HepG2 (cell line): ENCODE measurements around the gene STXBP5L. TPM values are rescaled to one million over a fixed set of nuclear protein-coding genes. Genes with fewer than 3 reads are reported as not detected.

Source experiments
- KDM5A ChIP-seq: fragments of 200-600 bp; sonication (generic); IDR thresholded peaks from 2 replicates; pipeline ENCODE4 v1.7.0; 2018; ENCODE audit warnings: antibody characterized with exemption, mild to moderate bottlenecking, low read length, borderline replicate concordance
- NFE2 ChIP-seq: sonication (generic); formaldehyde crosslinking; IDR thresholded peaks from 2 replicates; pipeline ENCODE4 v1.4.0; 2020; ENCODE audit warnings: missing genetic modification reagents
- ZNF724P ChIP-seq: sonication (generic); formaldehyde crosslinking; IDR thresholded peaks from 2 replicates; pipeline ENCODE4 v1.8.0; 2022; ENCODE audit warnings: missing genetic modification reagents, borderline replicate concordance
- ZNF766 ChIP-seq: sonication (generic); formaldehyde crosslinking; IDR thresholded peaks from 2 replicates; pipeline ENCODE4 v1.5.0; 2020; ENCODE audit warnings: missing genetic modification reagents, borderline replicate concordance
- polyA plus RNA-seq, 8 experiments: library from polyadenylated mRNA; depleted of rRNA in 3 of 8; stranded (reverse) in 7 of 8; unstranded in 1 of 8; fragments of >200 nt; fragmentation: Illumina TruSeq in 4 of 8; extraction: Trizol in 4 of 8; gene quantifications; 2 replicates each; pipeline versions ENCODE4 v1.2.1 to v1.2.3, GENCODE V29; 2011 to 2016; ENCODE audit warnings: low read depth in 4 of 8, missing spikeins in 1 of 8, mixed read lengths in 1 of 8; ENCODE audit not compliant: insufficient read depth in 1 of 8
- total RNA-seq, 5 experiments: library from RNA; depleted of rRNA; stranded (reverse); fragments of >200 nt; fragmentation: Illumina TruSeq; extraction: Trizol; gene quantifications; 2 replicates each; pipeline ENCODE4 v1.2.3, GENCODE V29; 2016; ENCODE audit warnings: low read depth in 1 of 5
- TF ChIP-seq, protein P1 (sequence below), 2 experiments: sonication (generic) in 1 of 2; formaldehyde crosslinking in 1 of 2; IDR thresholded peaks; 2 replicates each; pipeline versions ENCODE4 v1.4.0 to v1.6.1; 2018 to 2020; ENCODE audit warnings: missing genetic modification reagents in 2 of 2, borderline replicate concordance in 1 of 2, low read depth in 1 of 2, mild to moderate bottlenecking in 1 of 2, missing biosample characterization in 1 of 2
- TF ChIP-seq, protein P2 (sequence below): sonication (generic); formaldehyde crosslinking; IDR thresholded peaks from 2 replicates; pipeline ENCODE4 v1.4.0; 2020; ENCODE audit warnings: missing genetic modification reagents, borderline replicate concordance
- TF ChIP-seq, protein P3 (sequence below): sonication (generic); formaldehyde crosslinking; IDR thresholded peaks from 2 replicates; pipeline ENCODE4 v1.8.1; 2023; ENCODE audit warnings: mild to moderate bottlenecking, moderate library complexity, missing genetic modification reagents
- TF ChIP-seq, protein P4 (sequence below): sonication (generic); formaldehyde crosslinking; IDR thresholded peaks from 2 replicates; pipeline ENCODE4 v1.5.0; 2020; ENCODE audit warnings: missing genetic modification reagents

STXBP5L gene
- total and polyA plus RNA-seq, 2 of the 13 experiments (the other 11 are each of a cell fraction or from before 2014, with no cell fraction given) = not detected

DNA sequence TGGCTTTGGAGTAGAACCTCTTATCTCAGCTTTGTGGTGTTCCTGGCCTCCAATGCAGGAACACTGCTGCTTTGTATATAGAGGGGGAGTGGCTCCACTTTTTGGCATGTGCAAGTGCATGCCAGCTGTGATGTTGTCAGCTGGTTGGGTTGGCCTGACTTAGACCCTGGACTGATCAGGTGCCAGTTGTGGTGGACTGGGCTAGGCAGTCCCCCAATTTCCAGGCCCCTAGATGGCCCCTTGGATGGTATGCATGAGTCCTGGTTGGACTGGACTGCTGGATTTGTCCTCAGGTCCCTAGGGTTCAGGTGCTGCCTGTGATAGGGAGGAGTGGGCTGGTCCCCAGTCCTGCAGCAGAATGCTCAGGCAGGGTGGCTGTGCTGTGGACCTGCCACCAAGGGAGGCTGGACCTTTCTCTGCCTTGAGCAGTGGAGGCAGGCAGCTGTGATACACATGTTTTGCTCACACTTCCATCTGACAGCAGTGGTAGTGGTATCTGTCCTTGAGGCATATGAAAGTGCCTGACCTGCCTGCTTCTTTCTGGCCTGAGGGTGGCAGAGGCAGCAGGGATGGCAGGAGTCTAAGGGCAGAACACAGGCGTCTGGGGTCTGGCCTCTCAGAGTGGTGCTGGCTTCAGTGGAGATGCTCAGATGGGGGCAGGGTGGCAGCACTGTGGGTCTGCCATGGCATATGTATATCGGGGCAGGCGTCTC lies 74.8 kb downstream of the STXBP5L start (continued):
- TF ChIP-seq, protein P1, sequence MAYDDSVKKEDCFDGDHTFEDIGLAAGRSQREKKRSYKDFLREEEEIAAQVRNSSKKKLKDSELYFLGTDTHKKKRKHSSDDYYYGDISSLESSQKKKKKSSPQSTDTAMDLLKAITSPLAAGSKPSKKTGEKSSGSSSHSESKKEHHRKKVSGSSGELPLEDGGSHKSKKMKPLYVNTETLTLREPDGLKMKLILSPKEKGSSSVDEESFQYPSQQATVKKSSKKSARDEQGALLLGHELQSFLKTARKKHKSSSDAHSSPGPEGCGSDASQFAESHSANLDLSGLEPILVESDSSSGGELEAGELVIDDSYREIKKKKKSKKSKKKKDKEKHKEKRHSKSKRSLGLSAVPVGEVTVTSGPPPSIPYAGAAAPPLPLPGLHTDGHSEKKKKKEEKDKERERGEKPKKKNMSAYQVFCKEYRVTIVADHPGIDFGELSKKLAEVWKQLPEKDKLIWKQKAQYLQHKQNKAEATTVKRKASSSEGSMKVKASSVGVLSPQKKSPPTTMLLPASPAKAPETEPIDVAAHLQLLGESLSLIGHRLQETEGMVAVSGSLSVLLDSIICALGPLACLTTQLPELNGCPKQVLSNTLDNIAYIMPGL (CRISPR knock-in tag; IDR thresholded peaks at IDR 0.05; ENCODE audit: borderline replicate concordance in 1 of 2, low read depth in 1 of 2) = no peak
- TF ChIP-seq KDM5A (no peak), NFE2 (CRISPR knock-in tag) (no peak), ZNF766 (no peak), ZNF724P (CRISPR knock-in tag) (no peak)
- TF ChIP-seq, protein P2, sequence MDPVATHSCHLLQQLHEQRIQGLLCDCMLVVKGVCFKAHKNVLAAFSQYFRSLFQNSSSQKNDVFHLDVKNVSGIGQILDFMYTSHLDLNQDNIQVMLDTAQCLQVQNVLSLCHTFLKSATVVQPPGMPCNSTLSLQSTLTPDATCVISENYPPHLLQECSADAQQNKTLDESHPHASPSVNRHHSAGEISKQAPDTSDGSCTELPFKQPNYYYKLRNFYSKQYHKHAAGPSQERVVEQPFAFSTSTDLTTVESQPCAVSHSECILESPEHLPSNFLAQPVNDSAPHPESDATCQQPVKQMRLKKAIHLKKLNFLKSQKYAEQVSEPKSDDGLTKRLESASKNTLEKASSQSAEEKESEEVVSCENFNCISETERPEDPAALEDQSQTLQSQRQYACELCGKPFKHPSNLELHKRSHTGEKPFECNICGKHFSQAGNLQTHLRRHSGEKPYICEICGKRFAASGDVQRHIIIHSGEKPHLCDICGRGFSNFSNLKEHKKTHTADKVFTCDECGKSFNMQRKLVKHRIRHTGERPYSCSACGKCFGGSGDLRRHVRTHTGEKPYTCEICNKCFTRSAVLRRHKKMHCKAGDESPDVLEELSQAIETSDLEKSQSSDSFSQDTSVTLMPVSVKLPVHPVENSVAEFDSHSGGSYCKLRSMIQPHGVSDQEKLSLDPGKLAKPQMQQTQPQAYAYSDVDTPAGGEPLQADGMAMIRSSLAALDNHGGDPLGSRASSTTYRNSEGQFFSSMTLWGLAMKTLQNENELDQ = no peak
- TF ChIP-seq, protein P3, sequence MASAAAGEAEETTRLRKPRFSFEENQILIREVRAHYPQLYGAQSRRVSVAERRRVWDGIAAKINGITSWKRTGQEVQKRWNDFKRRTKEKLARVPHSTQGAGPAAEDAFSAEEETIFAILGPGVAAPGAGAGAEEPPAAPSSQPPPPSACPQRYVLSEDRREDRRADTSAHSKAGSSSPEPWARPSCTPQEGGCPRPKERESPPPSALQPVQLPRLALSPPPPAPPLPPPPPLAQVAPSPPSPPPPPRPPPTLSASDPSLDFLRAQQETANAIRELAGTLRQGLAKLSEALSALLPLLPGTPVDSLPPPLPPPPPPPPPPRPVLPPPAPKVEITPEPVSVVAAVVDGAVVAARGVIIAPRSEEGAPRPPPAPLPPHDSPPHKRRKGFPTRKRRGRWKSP (CRISPR knock-in tag) = no peak
- TF ChIP-seq, protein P4, sequence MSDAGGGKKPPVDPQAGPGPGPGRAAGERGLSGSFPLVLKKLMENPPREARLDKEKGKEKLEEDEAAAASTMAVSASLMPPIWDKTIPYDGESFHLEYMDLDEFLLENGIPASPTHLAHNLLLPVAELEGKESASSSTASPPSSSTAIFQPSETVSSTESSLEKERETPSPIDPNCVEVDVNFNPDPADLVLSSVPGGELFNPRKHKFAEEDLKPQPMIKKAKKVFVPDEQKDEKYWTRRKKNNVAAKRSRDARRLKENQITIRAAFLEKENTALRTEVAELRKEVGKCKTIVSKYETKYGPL (CRISPR knock-in tag) = no peak
